OCI-LY1 (cell line): Measurements from ENCODE around the gene ARHGAP22.

Experiments used
- H2AFZ ChIP-seq: fragments of 200-600 bp; sonication (generic), shearing (Covaris generic); 2 replicates; pipeline ENCODE4 v1.6.0; 2014; ENCODE audit warnings: antibody characterized with exemption, mild to moderate bottlenecking, low read length
- H3F3A ChIP-seq: fragments of 200-600 bp; sonication (generic), shearing (Covaris generic); 2 replicates; pipeline ENCODE4 v1.6.0; 2014; ENCODE audit warnings: mild to moderate bottlenecking, antibody characterized with exemption, low read length, moderate library complexity; ENCODE audit not compliant: insufficient read depth
- H3K27ac ChIP-seq: fragments of 200-600 bp; sonication (generic); 2 replicates; pipeline ENCODE4 v1.5.1; 2014; ENCODE audit warnings: low read length, mixed run types, mild to moderate bottlenecking, low read depth; ENCODE audit not compliant: poor library complexity, severe bottlenecking
- H3K27me3 ChIP-seq: fragments of 200-600 bp; sonication (generic); 2 replicates; pipeline ENCODE4 v1.6.0; 2014; ENCODE audit warnings: antibody characterized with exemption, mild to moderate bottlenecking, low read length, moderate library complexity; ENCODE audit not compliant: insufficient read depth
- H3K36me3 ChIP-seq: fragments of 200-600 bp; sonication (generic); 2 replicates; pipeline ENCODE4 v1.6.1; 2014; ENCODE audit warnings: mild to moderate bottlenecking, antibody characterized with exemption, low read length, moderate library complexity, mixed read lengths; ENCODE audit not compliant: insufficient read depth
- H3K4me1 ChIP-seq: fragments of 200-600 bp; sonication (generic); 2 replicates; pipeline ENCODE4 v1.5.1; 2014; ENCODE audit warnings: mild to moderate bottlenecking, low read length, moderate library complexity; ENCODE audit not compliant: insufficient read depth, severe bottlenecking
- H3K4me2 ChIP-seq: fragments of 200-600 bp; sonication (generic), shearing (Covaris generic); 2 replicates; pipeline ENCODE4 v1.6.1; 2014; ENCODE audit warnings: low read length
- H3K4me3 ChIP-seq: fragments of 200-600 bp; sonication (generic); 2 replicates; pipeline ENCODE4 v1.5.1; 2014; ENCODE audit warnings: low read length, low read depth, mild to moderate bottlenecking, mixed read lengths; ENCODE audit not compliant: poor library complexity, severe bottlenecking
- H3K79me2 ChIP-seq: fragments of 200-600 bp; shearing (Covaris generic); 2 replicates; pipeline ENCODE4 v1.6.1; 2016; ENCODE audit warnings: mixed run types, low read length, mixed read lengths; ENCODE audit not compliant: insufficient read depth
- H3K9ac ChIP-seq: fragments of 200-600 bp; sonication (generic), shearing (Covaris generic); 2 replicates; pipeline ENCODE4 v1.6.1; 2014; ENCODE audit warnings: mild to moderate bottlenecking, low read length, mixed read lengths
- H3K9me2 ChIP-seq: fragments of 200-600 bp; sonication (generic), shearing (Covaris generic); 2 replicates; pipeline ENCODE4 v1.6.1; 2014; ENCODE audit warnings: low read depth, mild to moderate bottlenecking, low read length, mixed read lengths
- H3K9me3 ChIP-seq: fragments of 200-600 bp; shearing (Covaris generic); 2 replicates; pipeline ENCODE4 v1.6.1; 2014; ENCODE audit warnings: low read length, mixed read lengths
- H4K20me1 ChIP-seq: fragments of 200-600 bp; sonication (generic), shearing (Covaris generic); 2 replicates; pipeline ENCODE4 v1.6.0; 2016; ENCODE audit warnings: mild to moderate bottlenecking, low read length; ENCODE audit not compliant: insufficient read depth
- CTCF ChIP-seq: fragments of 200-600 bp; sonication (generic), shearing (Covaris generic); IDR thresholded peaks from 2 replicates; pipeline ENCODE4 v1.5.1; 2017; ENCODE audit warnings: mild to moderate bottlenecking, antibody characterized with exemption, low read length, moderate library complexity, mixed read lengths
- EZH2 ChIP-seq: fragments of 200-600 bp; sonication (generic), shearing (Covaris generic); IDR thresholded peaks from 2 replicates; pipeline ENCODE4 v1.8.0; 2017; ENCODE audit warnings: borderline replicate concordance, mixed run types, mild to moderate bottlenecking, antibody characterized with exemption, low read length, moderate library complexity, mixed read lengths

ARHGAP22 gene

DNA sequence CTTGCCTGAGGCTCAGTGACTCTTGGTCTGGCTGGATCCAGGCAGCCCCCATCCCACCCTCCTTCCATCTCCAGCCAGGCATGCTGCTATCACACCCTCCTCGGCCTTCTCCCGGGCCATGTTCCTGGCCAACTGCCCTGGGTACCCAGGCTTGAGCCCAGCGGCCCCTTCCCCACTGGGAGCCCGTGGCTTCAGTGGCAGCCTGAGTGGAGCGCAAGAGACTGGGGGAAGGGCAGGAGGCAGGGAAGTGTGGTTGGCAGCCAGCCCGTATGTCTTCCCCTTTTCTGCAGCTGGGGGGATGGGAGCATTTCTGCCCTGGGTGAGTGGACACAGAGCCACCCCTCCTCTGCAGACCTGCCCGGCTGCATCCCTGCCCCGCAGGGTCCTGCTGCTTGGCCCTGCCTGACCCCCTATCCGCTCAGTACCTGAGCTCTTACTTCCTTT is 148.5 kb downstream of the ARHGAP22 start:
- Histone ChIP-seq H4K20me1 (no peaks in the 10 kb centered on the region), H3K9ac (no peak overlapping the region), H3K27ac (no peak overlapping the region), H3K4me2 (no peak overlapping the region), H3K9me3 (no peaks in the 10 kb centered on the region), H2AFZ (no peak overlapping the region), H3K36me3 (no peaks in the 10 kb centered on the region), H3K79me2 (no peaks in the 10 kb centered on the region), H3K4me3 (no peak overlapping the region), H3F3A (no peaks in the 10 kb centered on the region), H3K4me1 (no peaks in the 10 kb centered on the region), H3K9me2 (no peaks in the 10 kb centered on the region), H3K27me3 (no peaks in the 10 kb centered on the region)
- no peak for TF ChIP-seq CTCF
- no peak for TF ChIP-seq EZH2

DNA sequence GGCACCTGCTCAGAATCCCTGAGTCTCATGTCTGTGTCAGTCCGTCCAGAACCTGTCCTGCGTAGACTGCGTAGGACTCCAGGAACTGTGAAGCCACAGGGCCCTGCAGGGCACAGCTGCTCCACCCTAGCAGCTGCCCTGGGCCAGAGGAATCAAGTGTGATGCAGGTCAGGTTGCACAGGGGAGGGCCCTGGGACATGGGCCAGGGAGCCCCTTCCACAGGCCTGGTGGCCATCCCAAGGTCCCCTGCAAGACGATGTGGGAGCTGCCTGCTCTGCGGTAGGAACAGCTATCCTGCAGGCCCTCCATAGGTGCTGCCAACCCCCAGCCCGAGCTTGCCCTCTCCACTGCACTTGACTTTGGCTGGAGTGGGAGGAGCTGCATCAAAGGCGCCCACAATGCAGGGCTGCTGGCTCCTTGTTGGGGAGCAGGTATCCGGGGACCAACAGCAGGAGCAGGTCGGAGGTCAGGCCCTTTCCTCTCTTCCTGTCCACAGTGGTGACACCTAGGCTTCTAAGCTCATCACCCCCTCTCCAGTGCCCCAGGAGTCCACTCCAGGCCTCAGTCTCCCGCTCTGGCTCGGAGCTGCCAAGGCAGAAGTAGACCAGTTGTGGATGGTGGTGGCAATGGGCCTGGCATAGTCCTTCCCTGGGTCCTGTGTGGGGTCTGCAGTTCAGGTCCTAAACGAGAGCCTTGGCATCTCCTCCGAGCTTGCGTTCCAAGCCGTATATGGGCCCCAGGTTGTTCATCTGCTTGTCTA is 149.3 kb downstream of the ARHGAP22 start:
- Histone ChIP-seq H3K27me3 (no peaks in the 10 kb centered on the region), H3K9me2 (no peaks in the 10 kb centered on the region), H2AFZ (no peak overlapping the region), H3K27ac (no peak overlapping the region), H4K20me1 (no peaks in the 10 kb centered on the region), H3K4me2 (no peak overlapping the region), H3K4me3 (no peak overlapping the region), H3K9ac (no peak overlapping the region), H3K36me3 (no peaks in the 10 kb centered on the region), H3F3A (no peaks in the 10 kb centered on the region), H3K4me1 (no peaks in the 10 kb centered on the region), H3K9me3 (no peaks in the 10 kb centered on the region), H3K79me2 (no peaks in the 10 kb centered on the region)
- no peak for TF ChIP-seq CTCF
- TF ChIP-seq EZH2: no peak

DNA sequence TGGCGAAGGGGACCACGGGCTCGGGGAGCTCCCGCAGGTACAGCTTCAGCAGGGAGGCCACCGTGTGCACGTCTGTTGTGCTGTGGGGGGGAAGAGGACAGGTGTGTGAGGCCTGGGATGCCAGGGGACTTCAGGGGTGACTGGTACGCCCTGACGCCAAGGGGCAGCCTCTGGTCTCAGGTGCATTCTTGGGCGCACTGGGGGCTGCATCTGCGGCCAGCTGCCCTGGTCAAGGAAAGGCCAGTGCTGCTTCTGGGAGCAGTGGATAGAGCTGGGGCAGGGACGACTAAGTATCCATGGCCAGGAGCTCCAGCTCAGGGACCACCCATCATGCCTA is 149.8 kb downstream of the ARHGAP22 start:
- Histone ChIP-seq H3F3A (no peaks in the 10 kb centered on the region), H3K79me2 (no peaks in the 10 kb centered on the region), H3K4me2 (no peak overlapping the region), H4K20me1 (no peaks in the 10 kb centered on the region), H2AFZ (no peak overlapping the region), H3K4me3 (no peak overlapping the region), H3K27me3 (no peaks in the 10 kb centered on the region), H3K9me3 (no peaks in the 10 kb centered on the region), H3K27ac (no peak overlapping the region), H3K9ac (no peak overlapping the region), H3K36me3 (no peaks in the 10 kb centered on the region), H3K9me2 (no peaks in the 10 kb centered on the region), H3K4me1 (no peaks in the 10 kb centered on the region)
- no peak for TF ChIP-seq EZH2
- no peak for TF ChIP-seq CTCF
